K562 (cell line): ENCODE measurements around the gene LAIR2. TPM values are rescaled to one million over a fixed set of nuclear protein-coding genes. Genes with fewer than 3 reads are reported as not detected.
A peak's percentile ranks its signal among the peaks of the same experiment; 100 is the strongest.

Experiments used
- CAMTA2 ChIP-seq: fragments of 250-450 bp; sonication (Bioruptor Pico); conservative IDR thresholded peaks from 2 replicates; pipeline ENCODE4 v1.5.1; 2022
- CEBPG ChIP-seq, 3 experiments: fragments of 200-800 bp in 1 of 3; sonication (Bioruptor generic) in 1 of 3; sonication (generic) in 1 of 3; formaldehyde crosslinking in 1 of 3; IDR thresholded peaks in 2 of 3; conservative IDR thresholded peaks in 1 of 3; 2 replicates each; pipeline versions ENCODE4 v1.6.1 to v1.8.0; 2016 to 2022; ENCODE audit warnings: missing compliant biosample characterization in 2 of 3, missing genetic modification characterization in 2 of 3, mild to moderate bottlenecking in 1 of 3, missing genetic modification reagents in 1 of 3
- FOXP1 ChIP-seq: sonication (generic); formaldehyde crosslinking; IDR thresholded peaks from 2 replicates; pipeline ENCODE4 v1.8.0; 2022; ENCODE audit warnings: mild to moderate bottlenecking, missing genetic modification reagents
- MAFG ChIP-seq: fragments of 450-650 bp; conservative IDR thresholded peaks from 2 replicates; pipeline ENCODE4 v1.6.1; 2016; ENCODE audit warnings: missing genetic modification characterization, missing compliant biosample characterization
- POLR3G ChIP-seq: IDR thresholded peaks from 2 replicates; pipeline ENCODE4 v1.6.1; 2011; ENCODE audit not compliant: insufficient read length, insufficient replicate concordance; ENCODE audit errors: extremely low read depth
- RBM14 ChIP-seq: fragments of 200-400 bp; formaldehyde crosslinking; IDR thresholded peaks from 2 replicates; pipeline ENCODE4 v1.6.1; 2018; ENCODE audit warnings: low read depth, mild to moderate bottlenecking, low read length, moderate library complexity, borderline replicate concordance; ENCODE audit not compliant: insufficient read depth
- RFX7 ChIP-seq: fragments of 250-450 bp; sonication (Bioruptor Pico); IDR thresholded peaks from 2 replicates; pipeline ENCODE4 v1.5.1; 2021; ENCODE audit warnings: mild to moderate bottlenecking
- SMARCC2 ChIP-seq: fragments of 450-650 bp; IDR thresholded peaks from 2 replicates; pipeline ENCODE4 v1.6.1; 2017; ENCODE audit warnings: antibody characterized with exemption, moderate library complexity, mild to moderate bottlenecking, low read depth
- SRSF9 ChIP-seq: fragments of 200-400 bp; formaldehyde crosslinking; IDR thresholded peaks from 2 replicates; pipeline ENCODE4 v1.6.1; 2017; ENCODE audit warnings: low read depth, low read length, borderline replicate concordance
- ZC3H8 ChIP-seq: fragments of 450-650 bp; IDR thresholded peaks from 2 replicates; pipeline ENCODE4 v1.6.1; 2017
- ZNF12 ChIP-seq: sonication (generic); formaldehyde crosslinking; IDR thresholded peaks from 2 replicates; pipeline ENCODE4 v1.4.0; 2020; ENCODE audit warnings: mild to moderate bottlenecking, missing genetic modification reagents
- ZNF175 ChIP-seq: fragments of 200-800 bp; sonication (Bioruptor generic); IDR thresholded peaks from 2 replicates; pipeline ENCODE4 v1.6.1; 2016; ENCODE audit warnings: low read depth, mild to moderate bottlenecking, missing genetic modification characterization, missing compliant biosample characterization
- polyA plus RNA-seq, 8 experiments: library from polyadenylated mRNA; depleted of rRNA in 4 of 8; stranded (reverse) in 5 of 8; unstranded in 3 of 8; fragments of >200 nt; fragmentation: Nextera tagmentation in 2 of 8; fragmentation: Illumina TruSeq in 1 of 8; extraction: Ambion mirVana in 2 of 8; extraction: Trizol in 1 of 8; gene quantifications; 2 replicates each; pipeline versions ENCODE4 v1.2.1 to v1.2.3, GENCODE V29; 2011 to 2014; ENCODE audit warnings: inconsistent platforms in 1 of 8, missing spikeins in 1 of 8
- total RNA-seq, 7 experiments: library from RNA; depleted of rRNA in 6 of 7; stranded (reverse); fragments of >200 nt in 6 of 7; fragmentation: Illumina TruSeq in 2 of 7; extraction: Trizol in 2 of 7; gene quantifications; 2 replicates each; pipeline versions ENCODE4 v1.2.1 to v1.2.3, GENCODE V29; 2011 to 2021; ENCODE audit warnings: low replicate concordance in 1 of 7
- TF ChIP-seq, protein P1 (sequence below): fragments of 450-650 bp; IDR thresholded peaks from 2 replicates; pipeline ENCODE4 v1.6.1; 2017; ENCODE audit warnings: antibody characterized with exemption, mild to moderate bottlenecking
- TF ChIP-seq, protein P2 (sequence below): fragments of 450-650 bp; IDR thresholded peaks from 2 replicates; pipeline ENCODE4 v1.6.1; 2016; ENCODE audit warnings: low read depth, mild to moderate bottlenecking, moderate library complexity
- TF ChIP-seq, protein P3 (sequence below), 3 experiments: fragments of 200-800 bp in 1 of 3; fragments of 250-450 bp in 1 of 3; fragments of 450-650 bp in 1 of 3; sonication (Bioruptor Pico) in 1 of 3; sonication (Bioruptor generic) in 1 of 3; formaldehyde crosslinking in 1 of 3; IDR thresholded peaks; 2 replicates each; pipeline versions ENCODE4 v1.6.1 to v1.8.0; 2016 to 2022; ENCODE audit warnings: mild to moderate bottlenecking in 2 of 3, missing genetic modification characterization in 2 of 3, missing compliant biosample characterization in 1 of 3, moderate library complexity in 1 of 3
- TF ChIP-seq, protein P4 (sequence below): fragments of 250-450 bp; sonication (Bioruptor Pico); IDR thresholded peaks from 2 replicates; pipeline ENCODE4 v1.8.0; 2022; ENCODE audit warnings: inconsistent platforms

Gene LAIR2
- total and polyA plus RNA-seq, 9 of the 15 experiments (the other 6 are each of a cell fraction or from before 2014, with no cell fraction given) = not detected

DNA sequence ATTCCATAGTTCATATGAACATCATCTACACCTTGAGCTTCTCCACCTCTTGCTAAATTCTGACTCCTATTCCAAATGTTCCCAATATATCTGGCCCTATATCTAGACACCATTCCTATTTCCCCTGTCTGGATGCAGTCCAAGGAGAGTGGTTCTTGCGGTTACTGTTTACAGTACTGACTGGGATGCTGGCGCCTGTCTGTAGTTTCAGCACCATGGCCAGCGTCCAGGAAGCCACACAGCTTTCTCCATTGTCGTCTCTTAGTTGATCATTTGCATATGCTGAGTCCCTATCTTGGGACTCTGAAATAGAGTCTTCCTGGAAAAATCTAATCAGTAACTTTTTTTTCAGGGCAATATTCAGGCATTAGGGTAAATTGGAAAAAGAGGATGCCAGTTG is 14.9 kb downstream of the LAIR2 start (continued):
- no peak for TF ChIP-seq MAFG (tag)
- no peak for TF ChIP-seq RFX7 (CRISPR knock-in tag)
- TF ChIP-seq, protein P1, sequence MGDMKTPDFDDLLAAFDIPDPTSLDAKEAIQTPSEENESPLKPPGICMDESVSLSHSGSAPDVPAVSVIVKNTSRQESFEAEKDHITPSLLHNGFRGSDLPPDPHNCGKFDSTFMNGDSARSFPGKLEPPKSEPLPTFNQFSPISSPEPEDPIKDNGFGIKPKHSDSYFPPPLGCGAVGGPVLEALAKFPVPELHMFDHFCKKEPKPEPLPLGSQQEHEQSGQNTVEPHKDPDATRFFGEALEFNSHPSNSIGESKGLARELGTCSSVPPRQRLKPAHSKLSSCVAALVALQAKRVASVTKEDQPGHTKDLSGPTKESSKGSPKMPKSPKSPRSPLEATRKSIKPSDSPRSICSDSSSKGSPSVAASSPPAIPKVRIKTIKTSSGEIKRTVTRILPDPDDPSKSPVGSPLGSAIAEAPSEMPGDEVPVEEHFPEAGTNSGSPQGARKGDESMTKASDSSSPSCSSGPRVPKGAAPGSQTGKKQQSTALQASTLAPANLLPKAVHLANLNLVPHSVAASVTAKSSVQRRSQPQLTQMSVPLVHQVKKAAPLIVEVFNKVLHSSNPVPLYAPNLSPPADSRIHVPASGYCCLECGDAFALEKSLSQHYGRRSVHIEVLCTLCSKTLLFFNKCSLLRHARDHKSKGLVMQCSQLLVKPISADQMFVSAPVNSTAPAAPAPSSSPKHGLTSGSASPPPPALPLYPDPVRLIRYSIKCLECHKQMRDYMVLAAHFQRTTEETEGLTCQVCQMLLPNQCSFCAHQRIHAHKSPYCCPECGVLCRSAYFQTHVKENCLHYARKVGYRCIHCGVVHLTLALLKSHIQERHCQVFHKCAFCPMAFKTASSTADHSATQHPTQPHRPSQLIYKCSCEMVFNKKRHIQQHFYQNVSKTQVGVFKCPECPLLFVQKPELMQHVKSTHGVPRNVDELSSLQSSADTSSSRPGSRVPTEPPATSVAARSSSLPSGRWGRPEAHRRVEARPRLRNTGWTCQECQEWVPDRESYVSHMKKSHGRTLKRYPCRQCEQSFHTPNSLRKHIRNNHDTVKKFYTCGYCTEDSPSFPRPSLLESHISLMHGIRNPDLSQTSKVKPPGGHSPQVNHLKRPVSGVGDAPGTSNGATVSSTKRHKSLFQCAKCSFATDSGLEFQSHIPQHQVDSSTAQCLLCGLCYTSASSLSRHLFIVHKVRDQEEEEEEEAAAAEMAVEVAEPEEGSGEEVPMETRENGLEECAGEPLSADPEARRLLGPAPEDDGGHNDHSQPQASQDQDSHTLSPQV = no peak
- TF ChIP-seq FOXP1 = 0 out of 2 replicates have a peak, but pooled peaks have one; percentile 35
- no peak for TF ChIP-seq CAMTA2 (CRISPR knock-in tag)
- TF ChIP-seq ZNF12 (CRISPR knock-in tag) = no peak
- no peak for TF ChIP-seq SMARCC2
- no peak for TF ChIP-seq RBM14
- TF ChIP-seq POLR3G = no peak
- TF ChIP-seq, protein P2, sequence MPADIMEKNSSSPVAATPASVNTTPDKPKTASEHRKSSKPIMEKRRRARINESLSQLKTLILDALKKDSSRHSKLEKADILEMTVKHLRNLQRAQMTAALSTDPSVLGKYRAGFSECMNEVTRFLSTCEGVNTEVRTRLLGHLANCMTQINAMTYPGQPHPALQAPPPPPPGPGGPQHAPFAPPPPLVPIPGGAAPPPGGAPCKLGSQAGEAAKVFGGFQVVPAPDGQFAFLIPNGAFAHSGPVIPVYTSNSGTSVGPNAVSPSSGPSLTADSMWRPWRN = no peak
- TF ChIP-seq CEBPG (CRISPR knock-in tag; IDR thresholded peaks at IDR 0.05) = no peak
- TF ChIP-seq CEBPG (tag; conservative IDR thresholded peaks at IDR 0.05 in 1 of 2, IDR thresholded peaks at IDR 0.05 in 1 of 2) = no peak
- TF ChIP-seq, protein P3, sequence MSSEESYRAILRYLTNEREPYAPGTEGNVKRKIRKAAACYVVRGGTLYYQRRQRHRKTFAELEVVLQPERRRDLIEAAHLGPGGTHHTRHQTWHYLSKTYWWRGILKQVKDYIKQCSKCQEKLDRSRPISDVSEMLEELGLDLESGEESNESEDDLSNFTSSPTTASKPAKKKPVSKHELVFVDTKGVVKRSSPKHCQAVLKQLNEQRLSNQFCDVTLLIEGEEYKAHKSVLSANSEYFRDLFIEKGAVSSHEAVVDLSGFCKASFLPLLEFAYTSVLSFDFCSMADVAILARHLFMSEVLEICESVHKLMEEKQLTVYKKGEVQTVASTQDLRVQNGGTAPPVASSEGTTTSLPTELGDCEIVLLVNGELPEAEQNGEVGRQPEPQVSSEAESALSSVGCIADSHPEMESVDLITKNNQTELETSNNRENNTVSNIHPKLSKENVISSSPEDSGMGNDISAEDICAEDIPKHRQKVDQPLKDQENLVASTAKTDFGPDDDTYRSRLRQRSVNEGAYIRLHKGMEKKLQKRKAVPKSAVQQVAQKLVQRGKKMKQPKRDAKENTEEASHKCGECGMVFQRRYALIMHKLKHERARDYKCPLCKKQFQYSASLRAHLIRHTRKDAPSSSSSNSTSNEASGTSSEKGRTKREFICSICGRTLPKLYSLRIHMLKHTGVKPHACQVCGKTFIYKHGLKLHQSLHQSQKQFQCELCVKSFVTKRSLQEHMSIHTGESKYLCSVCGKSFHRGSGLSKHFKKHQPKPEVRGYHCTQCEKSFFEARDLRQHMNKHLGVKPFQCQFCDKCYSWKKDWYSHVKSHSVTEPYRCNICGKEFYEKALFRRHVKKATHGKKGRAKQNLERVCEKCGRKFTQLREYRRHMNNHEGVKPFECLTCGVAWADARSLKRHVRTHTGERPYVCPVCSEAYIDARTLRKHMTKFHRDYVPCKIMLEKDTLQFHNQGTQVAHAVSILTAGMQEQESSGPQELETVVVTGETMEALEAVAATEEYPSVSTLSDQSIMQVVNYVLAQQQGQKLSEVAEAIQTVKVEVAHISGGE (CRISPR knock-in tag; IDR thresholded peaks at IDR 0.05) = peak in 1 of 3 experiments; percentile 72; a peak in 2 of 6 replicates
- TF ChIP-seq ZC3H8 = no peak
- TF ChIP-seq, protein P4, sequence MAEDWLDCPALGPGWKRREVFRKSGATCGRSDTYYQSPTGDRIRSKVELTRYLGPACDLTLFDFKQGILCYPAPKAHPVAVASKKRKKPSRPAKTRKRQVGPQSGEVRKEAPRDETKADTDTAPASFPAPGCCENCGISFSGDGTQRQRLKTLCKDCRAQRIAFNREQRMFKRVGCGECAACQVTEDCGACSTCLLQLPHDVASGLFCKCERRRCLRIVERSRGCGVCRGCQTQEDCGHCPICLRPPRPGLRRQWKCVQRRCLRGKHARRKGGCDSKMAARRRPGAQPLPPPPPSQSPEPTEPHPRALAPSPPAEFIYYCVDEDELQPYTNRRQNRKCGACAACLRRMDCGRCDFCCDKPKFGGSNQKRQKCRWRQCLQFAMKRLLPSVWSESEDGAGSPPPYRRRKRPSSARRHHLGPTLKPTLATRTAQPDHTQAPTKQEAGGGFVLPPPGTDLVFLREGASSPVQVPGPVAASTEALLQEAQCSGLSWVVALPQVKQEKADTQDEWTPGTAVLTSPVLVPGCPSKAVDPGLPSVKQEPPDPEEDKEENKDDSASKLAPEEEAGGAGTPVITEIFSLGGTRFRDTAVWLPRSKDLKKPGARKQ (CRISPR knock-in tag) = no peak
- TF ChIP-seq SRSF9 = no peak
- 0 out of 2 replicates have a peak, but pooled peaks have one; percentile 47 for TF ChIP-seq ZNF175 (CRISPR knock-in tag)
